BLaER1 treated with 17β-estradiol and CSF1 and Interleukin-3, amounts not matched to agents 10 nM and 100 nM (cell line): ENCODE data around the gene VSIR.

Source experiments
- H3K27ac ChIP-seq, 11 experiments: shearing (Covaris generic); formaldehyde crosslinking; 2 replicates each; pipeline ENCODE4 v1.8.1; 2022
- H3K27me3 ChIP-seq, 11 experiments: shearing (Covaris generic); formaldehyde crosslinking; 2 replicates each; pipeline ENCODE4 v1.8.1; 2022
- H3K36me3 ChIP-seq, 11 experiments: shearing (Covaris generic); formaldehyde crosslinking; 2 replicates each; pipeline ENCODE4 v1.8.1; 2022
- H3K4me1 ChIP-seq, 10 experiments: shearing (Covaris generic); formaldehyde crosslinking; 2 replicates each; pipeline ENCODE4 v1.8.1; 2022
- H3K4me2 ChIP-seq, 11 experiments: shearing (Covaris generic); formaldehyde crosslinking; 2 replicates each; pipeline ENCODE4 v1.8.1; 2022
- H3K4me3 ChIP-seq, 10 experiments: shearing (Covaris generic); formaldehyde crosslinking; 2 replicates each; pipeline ENCODE4 v1.8.1; 2022
- H3K9ac ChIP-seq, 11 experiments: shearing (Covaris generic); formaldehyde crosslinking; 2 replicates each; pipeline ENCODE4 v1.8.1; 2022
- H3K9me3 ChIP-seq, 11 experiments: shearing (Covaris generic); formaldehyde crosslinking; replicated peaks in 1 of 11; 2 replicates each; pipeline ENCODE4 v1.8.1; 2022
- H4K20me1 ChIP-seq, 11 experiments: shearing (Covaris generic); formaldehyde crosslinking; 2 replicates each; pipeline ENCODE4 v1.8.1; 2022
- Cebpa-rat ChIP-seq, 11 experiments: shearing (Covaris generic); IDR thresholded peaks; 2 replicates each; pipeline ENCODE4 v1.8.1; 2022

VSIR gene

DNA sequence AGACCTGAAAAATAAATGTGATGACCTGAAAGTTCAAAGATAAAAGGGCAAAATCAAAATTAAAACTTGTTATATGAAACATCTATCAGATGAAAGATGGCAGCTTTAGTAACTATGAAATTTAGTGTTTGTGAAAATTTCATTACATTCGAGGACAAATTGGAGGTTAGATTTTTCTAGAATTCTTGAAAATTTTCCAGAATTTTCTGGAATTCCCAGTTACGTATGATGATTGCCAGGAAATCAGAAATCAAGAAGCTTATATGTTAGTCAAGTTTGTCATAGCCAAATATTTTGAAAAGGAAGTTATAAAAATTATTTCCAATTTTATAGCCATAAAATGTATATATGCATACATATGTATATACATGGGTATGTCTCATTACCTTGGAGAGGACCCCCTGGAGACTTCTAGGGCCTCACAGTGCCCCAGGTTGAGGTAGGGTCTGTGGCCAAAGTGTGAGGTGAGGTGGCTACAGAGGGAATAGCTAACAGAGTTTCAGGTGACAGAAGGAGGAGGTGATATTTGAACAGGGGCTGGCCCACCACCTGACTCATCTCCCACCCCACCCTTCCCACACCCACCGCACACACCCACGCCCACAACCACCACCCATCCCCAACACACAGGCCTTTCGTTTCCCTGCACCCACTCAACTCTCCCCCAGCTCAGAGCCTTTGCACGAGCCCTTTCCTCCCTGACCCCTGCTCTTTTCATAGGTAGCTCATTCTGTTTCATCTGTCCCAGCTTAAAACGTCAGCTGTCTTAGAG, 75.2 kb downstream of the VSIR start:
- Histone ChIP-seq H3K36me3 (no peaks in the 10 kb centered on the region), H4K20me1 (no peaks in the 10 kb centered on the region)

More for the DNA sequence above, 75.2 kb downstream of the VSIR start:
- Histone ChIP-seq H3K27ac (no peak overlapping the region), H3K4me1 (peaks cover 47 to 78% (median 61%) of the 10 kb centered on the region in 10 experiments), H3K4me3 (no peak overlapping the region), H3K4me2 (peak overlapping the region in 5 of 11 experiments; percentile 82 to 91 (median 91); a peak in 10 of 22 replicates), H3K9me3 (no peaks in the 10 kb centered on the region), H3K27me3 (no peaks in the 10 kb centered on the region), H3K9ac (no peak overlapping the region)
- TF ChIP-seq Cebpa-rat (IDR thresholded peaks at IDR 0.05) = no peak
